BLaER1 treated with 17β-estradiol and CSF1 and Interleukin-3, amounts not matched to agents 10 nM and 100 nM (cell line): ENCODE measurements around the gene MMGT1.

ENCODE experiments used
- H3K27ac ChIP-seq, 11 experiments: shearing (Covaris generic); formaldehyde crosslinking; 2 replicates each; pipeline ENCODE4 v1.8.1; 2022
- H3K27me3 ChIP-seq, 11 experiments: shearing (Covaris generic); formaldehyde crosslinking; 2 replicates each; pipeline ENCODE4 v1.8.1; 2022
- H3K36me3 ChIP-seq, 11 experiments: shearing (Covaris generic); formaldehyde crosslinking; 2 replicates each; pipeline ENCODE4 v1.8.1; 2022
- H3K4me1 ChIP-seq, 10 experiments: shearing (Covaris generic); formaldehyde crosslinking; 2 replicates each; pipeline ENCODE4 v1.8.1; 2022
- H3K4me2 ChIP-seq, 11 experiments: shearing (Covaris generic); formaldehyde crosslinking; 2 replicates each; pipeline ENCODE4 v1.8.1; 2022
- H3K4me3 ChIP-seq, 10 experiments: shearing (Covaris generic); formaldehyde crosslinking; 2 replicates each; pipeline ENCODE4 v1.8.1; 2022
- H3K9ac ChIP-seq, 11 experiments: shearing (Covaris generic); formaldehyde crosslinking; 2 replicates each; pipeline ENCODE4 v1.8.1; 2022
- H3K9me3 ChIP-seq, 11 experiments: shearing (Covaris generic); formaldehyde crosslinking; replicated peaks in 1 of 11; 2 replicates each; pipeline ENCODE4 v1.8.1; 2022
- H4K20me1 ChIP-seq, 11 experiments: shearing (Covaris generic); formaldehyde crosslinking; 2 replicates each; pipeline ENCODE4 v1.8.1; 2022
- Cebpa-rat ChIP-seq, 11 experiments: shearing (Covaris generic); IDR thresholded peaks; 2 replicates each; pipeline ENCODE4 v1.8.1; 2022

Gene MMGT1

GRCh38 chrX:135985157-135985972 is 11.6 kb upstream of the MMGT1 start, which contains the start of gene SLC9A6:
Gene SLC9A6 (plus strand): TSS chrX:135985435. CDS start chrX:135985659, 224 bp downstream.
- peaks cover 31 to 55% (median 42%) of the 10 kb centered on the region in 10 experiments for H3K4me1 ChIP-seq
- H3K9me3 ChIP-seq: peaks cover 0 to 10% (median 0%) of the 10 kb centered on the region in 11 experiments; a peak in 3 of 22 replicates
- peak within 1 kb of the TSS; percentile 62 to 81 (median 75) for H3K4me2 ChIP-seq
- no peak for TF ChIP-seq Cebpa-rat (IDR thresholded peaks at IDR 0.05)
- peaks cover 0 to 35% (median 7%) of the 10 kb centered on the region in 11 experiments; a peak in 12 of 22 replicates for H4K20me1 ChIP-seq
- peak within 1 kb of the TSS; percentile 77 to 84 (median 82) for H3K9ac ChIP-seq
- H3K27me3 ChIP-seq: peaks cover 29 to 83% (median 67%) of the 10 kb centered on the region in 11 experiments; a peak in 21 of 22 replicates
- no peaks in the 10 kb centered on the region for H3K36me3 ChIP-seq
- H3K4me3 ChIP-seq: peak within 1 kb of the TSS; percentile 65 to 82 (median 74)
- peak within 1 kb of the TSS; percentile 57 to 84 (median 75) for H3K27ac ChIP-seq

- no peak for TF ChIP-seq Cebpa-rat (IDR thresholded peaks at IDR 0.05)
- H3K27ac ChIP-seq: peak overlapping the region; percentile 57 to 84 (median 75); a peak in 20 of 22 replicates
- H4K20me1 ChIP-seq: peaks cover 0 to 32% (median 7%) of the 10 kb centered on the region in 11 experiments; a peak in 11 of 22 replicates
- H3K9me3 ChIP-seq: peaks cover 0 to 13% (median 0%) of the 10 kb centered on the region in 11 experiments; a peak in 3 of 22 replicates
- peak overlapping the region; percentile 77 to 84 (median 82) for H3K9ac ChIP-seq
- peak overlapping the region; percentile 65 to 82 (median 74) for H3K4me3 ChIP-seq
- no peaks in the 10 kb centered on the region for H3K36me3 ChIP-seq
- peaks cover 26 to 83% (median 64%) of the 10 kb centered on the region in 11 experiments; a peak in 21 of 22 replicates for H3K27me3 ChIP-seq
- H3K4me2 ChIP-seq: peak overlapping the region; percentile 51 to 80 (median 67)
- H3K4me1 ChIP-seq: peaks cover 31 to 55% (median 42%) of the 10 kb centered on the region in 10 experiments
These were observed 11.0 kb upstream of the MMGT1 start for GRCh38 chrX:135984791-135985156.

- H3K4me3 ChIP-seq: peak overlapping the region; percentile 65 to 82 (median 74)
- peaks cover 0 to 18% (median 0%) of the 10 kb centered on the region in 11 experiments; a peak in 4 of 22 replicates for H3K9me3 ChIP-seq
- H3K36me3 ChIP-seq: no peaks in the 10 kb centered on the region
- TF ChIP-seq Cebpa-rat (IDR thresholded peaks at IDR 0.05): no peak
- H3K4me1 ChIP-seq: peaks cover 31 to 55% (median 42%) of the 10 kb centered on the region in 10 experiments
- H3K27ac ChIP-seq: peak overlapping the region; percentile 57 to 84 (median 75); a peak in 18 of 22 replicates
- H4K20me1 ChIP-seq: peaks cover 0 to 31% (median 7%) of the 10 kb centered on the region in 11 experiments; a peak in 11 of 22 replicates
- H3K9ac ChIP-seq: peak overlapping the region; percentile 77 to 84 (median 82); a peak in 21 of 22 replicates
- H3K4me2 ChIP-seq: peak overlapping the region; percentile 51 to 80 (median 67)
- H3K27me3 ChIP-seq: peaks cover 30 to 83% (median 64%) of the 10 kb centered on the region in 11 experiments; a peak in 21 of 22 replicates
These were observed 10.5 kb upstream of the MMGT1 start for GRCh38 chrX:135984256-135984655.

GRCh38 chrX:135982860-135983259 is 9.1 kb upstream of the MMGT1 start:
- no peak for TF ChIP-seq Cebpa-rat (IDR thresholded peaks at IDR 0.05)
- H3K27me3 ChIP-seq: peaks cover 33 to 84% (median 65%) of the 10 kb centered on the region in 11 experiments; a peak in 21 of 22 replicates
- 0 out of 22 replicates have a peak overlapping the region, but pooled peaks of 1 of the 11 experiments have one; percentile 24 for H3K9ac ChIP-seq
- H4K20me1 ChIP-seq: peaks cover 0 to 18% (median 7%) of the 10 kb centered on the region in 11 experiments; a peak in 10 of 22 replicates
- H3K4me2 ChIP-seq: peak overlapping the region; percentile 51 to 80 (median 67)
- peaks cover 0 to 18% (median 0%) of the 10 kb centered on the region in 11 experiments; a peak in 4 of 22 replicates for H3K9me3 ChIP-seq
- peaks cover 31 to 55% (median 42%) of the 10 kb centered on the region in 10 experiments for H3K4me1 ChIP-seq
- peak overlapping the region in 4 of 11 experiments; percentile 19 to 75 (median 66); a peak in 7 of 22 replicates for H3K27ac ChIP-seq
- H3K4me3 ChIP-seq: no peak overlapping the region
- no peaks in the 10 kb centered on the region for H3K36me3 ChIP-seq

- Histone ChIP-seq H4K20me1 (peaks cover 0 to 6% (median 2%) of the 10 kb centered on the region in 11 experiments; a peak in 8 of 22 replicates), H3K4me1 (peaks cover 28 to 44% (median 38%) of the 10 kb centered on the region in 10 experiments), H3K4me2 (peak overlapping the region in 8 of 11 experiments; percentile 19 to 65 (median 50); a peak in 14 of 22 replicates), H3K9me3 (peaks cover 0 to 18% (median 0%) of the 10 kb centered on the region in 11 experiments; a peak in 4 of 22 replicates), H3K27me3 (peaks cover 37 to 87% (median 69%) of the 10 kb centered on the region in 11 experiments; a peak in 21 of 22 replicates), H3K27ac (peak overlapping the region in 4 of 11 experiments; percentile 24 to 46 (median 35); a peak in 3 of 22 replicates), H3K9ac (no peak overlapping the region), H3K4me3 (no peak overlapping the region), H3K36me3 (no peaks in the 10 kb centered on the region)
- no peak for TF ChIP-seq Cebpa-rat (IDR thresholded peaks at IDR 0.05)
These were observed 7.9 kb upstream of the MMGT1 start for GRCh38 chrX:135981668-135982067.

GRCh38 chrX:135981010-135981409 is 7.2 kb upstream of the MMGT1 start:
- TF ChIP-seq Cebpa-rat (IDR thresholded peaks at IDR 0.05): no peak
- peak overlapping the region in 9 of 11 experiments; percentile 16 to 65 (median 50); a peak in 16 of 22 replicates for H3K4me2 ChIP-seq
- H3K9me3 ChIP-seq: peaks cover 0 to 18% (median 0%) of the 10 kb centered on the region in 11 experiments; a peak in 4 of 22 replicates
- H3K27me3 ChIP-seq: peaks cover 42 to 92% (median 75%) of the 10 kb centered on the region in 11 experiments
- H3K36me3 ChIP-seq: no peaks in the 10 kb centered on the region
- peaks cover 23 to 43% (median 35%) of the 10 kb centered on the region in 10 experiments for H3K4me1 ChIP-seq
- peak overlapping the region in 1 of 11 experiments; percentile 23; a peak in 1 of 22 replicates for H3K9ac ChIP-seq
- H3K4me3 ChIP-seq: no peak overlapping the region
- peak overlapping the region in 5 of 11 experiments; percentile 24 to 46 (median 38); a peak in 9 of 22 replicates for H3K27ac ChIP-seq
- H4K20me1 ChIP-seq: no peaks in the 10 kb centered on the region

GRCh38 chrX:135977611-135978010 is 3.8 kb upstream of the MMGT1 start:
- peaks cover 45 to 92% (median 77%) of the 10 kb centered on the region in 11 experiments for H3K27me3 ChIP-seq

GRCh38 chrX:135975421-135975820 is 1.6 kb upstream of the MMGT1 start:
- Histone ChIP-seq H3K4me1 (peaks cover 12 to 26% (median 21%) of the 10 kb centered on the region in 10 experiments; a peak in 19 of 20 replicates), H3K36me3 (no peaks in the 10 kb centered on the region), H3K4me2 (peak overlapping the region in 5 of 11 experiments; percentile 65 to 82 (median 74); a peak in 5 of 22 replicates), H4K20me1 (peaks cover 0 to 26% (median 14%) of the 10 kb centered on the region in 11 experiments; a peak in 14 of 22 replicates), H3K27me3 (peaks cover 58 to 89% (median 82%) of the 10 kb centered on the region in 11 experiments), H3K9ac (no peak overlapping the region), H3K9me3 (peaks cover 0 to 15% (median 0%) of the 10 kb centered on the region in 11 experiments; a peak in 3 of 22 replicates), H3K4me3 (no peak overlapping the region), H3K27ac (no peak overlapping the region)
- TF ChIP-seq Cebpa-rat (IDR thresholded peaks at IDR 0.05): no peak

More at GRCh38 chrX:135977611-135978010, 3.8 kb upstream of the MMGT1 start:
- Histone ChIP-seq H3K4me1 (peaks cover 15 to 29% (median 26%) of the 10 kb centered on the region in 10 experiments), H3K4me2 (no peak overlapping the region), H4K20me1 (peaks cover 0 to 9% (median 5%) of the 10 kb centered on the region in 11 experiments; a peak in 14 of 22 replicates), H3K9ac (no peak overlapping the region), H3K4me3 (no peak overlapping the region), H3K9me3 (peaks cover 0 to 19% (median 0%) of the 10 kb centered on the region in 11 experiments; a peak in 5 of 22 replicates), H3K27ac (no peak overlapping the region), H3K36me3 (no peaks in the 10 kb centered on the region)
- no peak for TF ChIP-seq Cebpa-rat (IDR thresholded peaks at IDR 0.05)
